ENCODE data around the gene PCAT7. TPM values are rescaled to one million over a fixed set of nuclear protein-coding genes. Genes with fewer than 3 reads are reported as not detected.
"Not testable (repeated sequence)": the region's sequence is repeated elsewhere in the genome, so short reads cannot be mapped to it uniquely, and the experiment has no call there.

PCAT7 gene
- 0.16 TPM for polyA plus RNA-seq (2013, experiment 1 of 2; ENCODE audit: insufficient read length)
- polyA plus RNA-seq (2013, experiment 2 of 2; ENCODE audit: insufficient read length) = 0.48 TPM

DNA sequence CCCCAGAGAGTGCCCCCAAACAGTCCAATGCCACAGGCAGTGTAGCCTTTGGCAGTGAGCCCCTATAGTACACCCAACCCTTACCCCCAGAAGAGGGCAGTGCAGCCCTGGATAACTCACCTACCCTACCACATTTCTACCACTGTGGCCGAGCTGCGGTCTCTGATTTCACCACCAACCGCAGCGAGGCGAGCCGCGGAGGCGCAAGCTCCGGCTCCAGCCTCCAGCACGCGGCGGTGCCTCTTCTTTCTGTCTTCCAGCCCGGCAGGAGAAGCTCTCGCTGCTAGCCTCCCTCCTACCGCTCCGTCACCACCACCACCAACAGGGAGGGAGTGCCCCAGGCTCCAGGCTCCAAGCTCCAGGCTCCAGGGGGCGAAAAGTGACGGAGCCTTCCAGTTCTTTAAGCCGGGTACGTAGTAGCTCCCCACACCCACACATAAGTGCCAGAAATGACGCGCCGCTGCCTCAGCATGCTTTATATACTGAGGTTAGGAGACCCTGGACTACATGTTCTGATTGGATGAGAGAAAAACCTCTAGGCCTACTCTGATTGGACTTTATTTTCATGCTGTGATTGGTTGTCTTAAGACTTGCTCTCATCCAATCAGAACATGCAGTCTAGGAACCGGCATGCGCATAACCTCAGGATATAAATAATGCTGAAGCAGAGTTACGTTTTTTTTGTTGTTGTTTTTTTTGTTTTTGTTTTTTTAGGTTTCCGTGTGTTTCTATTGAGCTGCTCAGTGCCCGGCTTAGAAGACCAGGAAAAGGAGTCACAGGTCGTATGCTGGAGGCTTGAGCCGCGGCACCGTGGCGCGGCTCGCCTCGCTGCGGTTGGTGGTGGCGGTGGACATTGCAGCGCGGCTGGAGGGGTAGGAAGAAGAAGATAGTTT is at the start of gene PCAT7:
Gene PCAT7, plus strand, starts transcription at position 645 of the 893 bp plus-strand sequence.
- DNase-seq = peak; percentile 68

DNA sequence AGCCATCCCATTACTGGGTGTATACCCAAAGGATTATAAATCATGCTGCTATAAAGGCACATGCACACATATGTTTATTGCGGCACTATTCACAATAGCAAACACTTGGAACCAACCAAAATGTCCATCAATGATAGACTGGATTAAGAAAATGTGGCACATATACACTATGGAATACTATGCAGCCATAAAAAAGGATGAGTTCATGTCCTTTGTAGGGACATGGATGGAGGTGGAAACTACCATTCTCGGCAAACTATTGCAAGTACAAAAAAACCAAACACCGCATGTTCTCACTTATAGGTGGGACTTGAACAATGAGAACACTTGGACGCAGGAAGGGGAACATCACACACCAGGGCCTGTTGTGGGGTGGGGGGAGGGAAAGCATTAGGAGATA is 48.5 kb upstream of the PCAT7 start:
- DNase-seq = not testable (repeated sequence)

DNA sequence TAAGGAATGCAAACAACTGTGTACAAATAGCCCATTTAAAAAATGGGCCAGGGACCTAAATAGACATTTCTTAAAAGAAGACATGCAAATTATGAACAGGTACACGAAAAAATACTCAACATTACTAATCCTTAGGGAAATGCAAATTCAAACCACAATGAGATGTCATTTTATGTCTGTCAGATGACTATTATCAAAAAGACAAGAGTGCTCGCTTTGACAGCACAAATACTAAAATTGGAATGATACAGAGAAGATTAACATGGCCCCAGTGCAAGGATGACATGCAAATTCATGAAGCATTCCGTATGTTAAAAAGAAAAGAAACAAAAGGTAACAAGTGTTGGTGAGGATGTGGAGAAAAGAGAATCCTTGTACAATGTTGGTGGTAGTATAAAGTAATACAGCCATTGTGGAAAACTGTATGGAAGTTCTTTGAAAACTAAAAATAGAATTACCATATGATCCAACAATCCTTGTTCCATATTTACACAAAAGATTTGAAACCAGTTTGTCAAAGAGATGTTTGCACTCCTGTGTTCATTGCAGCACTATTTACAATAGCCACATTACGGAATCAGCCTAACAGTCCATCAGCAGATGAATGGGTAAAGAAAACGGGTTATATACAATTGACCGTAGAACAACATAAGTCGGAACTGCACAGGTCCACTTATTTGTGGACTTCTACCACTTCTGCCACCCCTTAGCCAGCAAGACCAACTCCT is 47.2 kb upstream of the PCAT7 start:
- no peak for DNase-seq

DNA sequence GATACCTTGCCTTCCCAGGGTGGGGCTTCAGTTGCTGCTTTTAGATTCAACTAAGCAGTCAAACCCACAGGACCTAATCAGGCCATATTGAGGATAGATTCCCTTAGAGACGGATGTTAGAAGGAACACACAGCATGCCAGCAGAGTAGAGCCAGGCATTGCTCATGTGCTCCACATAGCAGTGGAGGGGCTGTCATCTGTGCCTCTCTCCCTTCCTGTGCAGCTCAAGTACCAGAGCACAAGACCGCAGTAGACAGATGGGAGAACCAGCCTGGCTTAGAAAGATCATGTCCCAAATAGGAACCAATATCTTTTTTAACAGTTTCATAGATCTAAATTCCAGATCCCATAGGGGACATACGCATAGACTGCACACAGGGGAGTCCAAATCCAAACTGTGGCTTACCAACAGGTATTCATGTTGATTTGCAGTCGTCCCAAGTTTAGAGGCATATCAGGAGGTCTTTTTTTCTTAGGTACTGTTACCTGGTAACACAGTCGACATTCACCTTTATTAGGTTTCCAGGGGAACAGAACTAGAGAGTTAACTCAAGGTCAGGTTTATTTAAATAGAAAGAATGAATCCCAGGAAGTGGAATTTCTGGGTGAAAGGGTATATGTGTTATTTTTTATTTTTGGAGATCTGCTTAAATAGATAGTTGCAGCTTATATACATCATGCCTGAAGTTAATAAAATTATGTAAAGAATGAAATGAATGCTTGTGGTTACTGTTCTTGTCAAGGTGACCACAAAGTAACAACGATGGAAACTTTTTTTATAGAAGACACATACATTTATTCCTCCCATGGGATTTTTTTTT is 43.5 kb upstream of the PCAT7 start:
- DNase-seq = peak; percentile 82

DNA sequence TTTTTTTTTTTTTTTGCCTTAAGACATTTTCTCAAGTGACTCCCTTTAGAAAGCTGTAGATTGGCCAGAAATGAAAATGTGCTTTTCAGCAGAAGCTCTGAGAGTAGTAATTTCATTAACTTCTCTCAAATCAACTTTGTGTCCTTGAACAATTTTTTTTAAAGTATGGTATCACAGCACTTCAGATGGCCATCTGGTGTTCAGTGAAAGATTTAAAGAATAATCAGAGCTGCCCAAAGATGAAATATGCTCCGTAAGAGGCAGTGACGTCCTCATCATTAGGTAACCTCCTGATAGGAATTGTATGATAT is 43.0 kb upstream of the PCAT7 start:
- no peak for DNase-seq

DNA sequence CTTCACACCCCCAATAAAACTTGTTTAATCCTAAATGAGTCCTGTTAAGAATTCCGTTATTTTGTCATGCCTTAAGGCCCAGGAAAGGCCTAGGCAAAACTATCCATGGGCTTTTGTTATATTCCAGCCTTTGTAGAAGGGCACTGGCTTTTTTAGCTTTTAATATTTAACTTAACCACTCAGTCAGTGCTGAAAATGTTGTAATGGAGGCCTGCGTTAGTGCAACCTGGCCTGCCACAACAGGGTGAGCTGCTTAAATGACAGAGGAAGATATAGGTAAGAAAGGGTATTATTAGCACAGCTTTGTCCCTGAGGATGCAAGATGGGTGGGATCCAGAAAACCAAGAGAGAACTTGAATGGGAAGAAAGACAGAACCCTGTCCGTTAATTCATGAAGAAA is 40.2 kb upstream of the PCAT7 start:
- DNase-seq = no peak

DNA sequence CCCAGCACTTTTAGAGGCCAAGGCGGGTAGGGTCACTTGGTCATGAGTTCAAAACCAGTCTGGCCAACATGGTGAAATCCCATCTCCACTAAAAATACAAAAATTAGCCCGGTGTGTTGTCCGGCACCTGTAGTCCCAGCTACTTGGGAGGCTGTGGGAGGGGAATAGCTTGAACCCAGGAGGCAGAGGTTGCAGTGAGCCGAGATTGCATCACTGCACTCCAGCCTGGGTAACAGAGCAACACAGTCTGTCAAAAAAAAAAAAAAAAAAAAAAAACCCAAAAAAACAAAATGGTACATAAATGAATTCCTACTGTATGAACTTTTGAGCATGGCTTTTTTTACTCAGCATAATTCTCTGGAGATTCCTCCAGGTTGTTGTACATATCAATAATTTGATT is 37.6 kb upstream of the PCAT7 start:
- no peak for DNase-seq

DNA sequence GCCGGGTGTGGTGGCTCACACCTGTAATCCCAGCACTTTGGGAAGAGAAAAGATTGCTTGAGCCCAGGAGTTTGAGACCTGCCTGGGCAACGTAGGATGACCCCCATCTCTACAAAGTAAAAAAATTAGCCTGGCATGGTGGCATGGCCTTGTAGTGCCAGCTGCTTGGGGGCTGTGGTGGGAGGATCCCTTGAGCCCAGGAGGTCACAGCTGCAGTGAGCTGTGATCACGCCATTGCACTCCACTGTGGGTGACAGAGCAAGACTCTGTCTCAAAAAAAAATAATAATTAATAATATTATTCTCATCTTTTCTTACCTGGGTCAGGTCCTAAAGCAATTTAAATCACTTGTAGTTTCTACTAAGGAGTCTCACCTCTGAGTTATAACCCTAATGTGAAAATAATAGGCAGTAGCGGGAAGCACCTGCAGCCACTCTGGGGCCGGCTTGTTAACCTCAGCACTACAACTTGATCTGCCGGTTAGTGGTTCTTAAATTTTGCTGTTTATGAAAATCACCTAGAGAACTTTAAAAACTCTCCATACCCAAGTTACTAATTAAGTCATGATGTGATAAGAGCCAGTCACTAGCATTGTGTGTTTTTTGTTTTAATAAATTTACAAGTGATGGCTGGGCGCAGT is 29.4 kb upstream of the PCAT7 start:
- no peak for DNase-seq

DNA sequence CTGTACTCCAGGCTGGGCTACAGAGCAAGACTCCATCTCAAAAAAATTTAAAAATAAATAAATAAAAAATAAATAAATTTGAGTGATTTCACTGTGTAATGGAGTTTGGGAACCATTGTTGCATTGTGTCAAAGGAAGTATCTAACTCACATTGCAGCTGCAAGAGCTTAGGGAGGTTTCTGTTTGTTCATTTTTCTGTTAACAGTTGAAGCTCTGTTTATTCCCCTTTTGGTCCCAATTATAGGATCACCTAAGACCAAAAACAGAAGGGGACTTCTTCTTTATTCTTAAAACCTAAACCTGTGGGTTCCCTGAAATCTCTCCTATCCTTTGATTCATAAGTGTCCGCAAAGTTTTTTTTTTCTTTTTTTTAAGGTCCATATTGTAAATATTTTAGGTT is 28.6 kb upstream of the PCAT7 start:
- DNase-seq = no peak

DNA sequence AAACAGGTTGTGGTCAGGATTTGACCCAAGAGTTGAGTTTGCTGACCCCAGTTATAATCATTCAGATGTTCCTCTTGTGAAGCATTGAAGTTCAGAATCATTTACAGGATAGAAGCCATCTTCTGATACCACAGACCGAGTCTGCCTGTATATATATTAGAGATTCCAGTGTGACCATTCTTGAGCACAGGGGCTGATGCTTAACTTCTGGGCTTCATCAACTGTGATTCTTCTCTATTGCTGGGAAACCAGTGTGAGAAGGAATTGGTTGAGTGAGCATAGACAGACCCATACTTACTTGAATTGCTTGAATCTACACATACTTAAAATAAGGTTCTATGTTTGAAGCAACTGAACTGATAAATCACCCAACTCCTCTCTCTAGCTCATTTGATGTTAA is 27.9 kb upstream of the PCAT7 start:
- DNase-seq = no peak

DNA sequence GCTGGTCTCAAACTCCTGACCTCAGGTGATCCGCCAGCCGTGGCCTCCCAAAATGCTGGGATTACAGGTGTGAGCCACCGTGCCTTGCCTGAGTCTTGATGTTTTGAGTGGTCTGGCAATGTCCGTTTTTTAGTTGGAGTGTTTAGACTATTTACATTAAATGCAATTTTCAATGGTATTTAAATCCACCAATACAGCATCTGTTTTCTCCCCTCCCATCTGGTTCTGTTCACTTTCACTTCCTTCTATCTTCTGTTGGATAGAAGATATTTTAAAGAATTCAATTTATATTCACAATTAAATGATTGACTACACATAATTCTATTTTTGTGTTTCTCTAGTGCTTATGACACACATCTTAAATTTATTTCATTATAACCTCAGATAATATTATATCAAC is 26.0 kb upstream of the PCAT7 start:
- no peak for DNase-seq

DNA sequence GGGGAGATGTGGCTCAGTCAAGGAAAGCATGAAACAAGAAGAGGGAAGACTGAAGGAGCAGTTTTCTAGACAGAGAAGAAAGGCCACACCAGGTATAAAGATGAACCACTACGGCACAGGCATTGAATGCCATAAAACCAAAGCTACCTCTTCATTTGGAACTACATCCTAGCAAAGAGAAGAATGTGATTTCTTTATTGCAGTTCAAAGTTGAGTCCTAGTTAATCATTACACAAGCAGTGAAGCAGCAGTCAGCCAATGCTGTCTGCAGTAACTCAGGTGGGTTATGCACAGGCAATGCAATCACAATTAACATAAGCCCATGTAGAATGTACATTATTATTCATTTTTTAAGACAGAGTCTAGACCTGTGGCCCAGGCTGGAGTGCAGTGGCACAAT is 21.7 kb upstream of the PCAT7 start:
- no peak for DNase-seq

DNA sequence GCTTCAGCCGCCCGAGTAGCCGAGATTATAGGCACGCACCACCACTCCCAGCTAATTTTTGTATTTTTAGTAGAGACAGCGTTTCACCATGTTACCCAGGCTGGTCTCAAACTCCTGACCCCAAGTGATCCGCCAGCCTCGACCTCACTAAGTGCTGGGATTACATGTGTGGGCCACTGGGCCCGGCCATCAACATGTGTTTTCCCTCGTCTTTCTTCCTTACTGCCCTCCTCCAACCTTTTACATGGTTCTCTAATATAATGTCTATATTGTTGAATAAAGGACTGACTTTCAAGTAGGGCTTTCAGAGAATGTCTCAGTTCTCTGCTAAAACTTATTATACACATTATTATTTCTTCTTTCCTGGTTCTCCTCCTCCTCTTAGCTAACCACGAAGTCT is 21.3 kb upstream of the PCAT7 start:
- no peak for DNase-seq

DNA sequence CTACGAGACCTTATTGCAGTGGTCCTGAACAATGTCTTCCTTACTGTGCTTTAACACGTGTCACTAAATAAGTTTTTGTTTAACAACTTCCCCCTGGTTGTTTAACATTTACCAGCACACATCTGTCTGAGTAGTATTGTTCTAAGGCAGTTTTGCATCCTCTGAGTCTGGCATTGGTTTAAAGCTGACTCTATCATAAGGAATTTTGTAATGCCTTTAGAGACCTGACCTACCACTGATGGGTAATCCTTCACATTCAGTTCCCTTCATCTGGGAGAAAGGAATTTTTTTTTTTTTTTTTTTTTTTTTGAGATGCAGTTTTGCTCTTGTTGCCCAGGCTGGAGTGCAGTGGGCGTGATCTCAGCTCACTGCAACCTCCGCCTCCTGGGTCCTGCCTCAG is 20.0 kb upstream of the PCAT7 start:
- DNase-seq = peak; percentile 48

DNA sequence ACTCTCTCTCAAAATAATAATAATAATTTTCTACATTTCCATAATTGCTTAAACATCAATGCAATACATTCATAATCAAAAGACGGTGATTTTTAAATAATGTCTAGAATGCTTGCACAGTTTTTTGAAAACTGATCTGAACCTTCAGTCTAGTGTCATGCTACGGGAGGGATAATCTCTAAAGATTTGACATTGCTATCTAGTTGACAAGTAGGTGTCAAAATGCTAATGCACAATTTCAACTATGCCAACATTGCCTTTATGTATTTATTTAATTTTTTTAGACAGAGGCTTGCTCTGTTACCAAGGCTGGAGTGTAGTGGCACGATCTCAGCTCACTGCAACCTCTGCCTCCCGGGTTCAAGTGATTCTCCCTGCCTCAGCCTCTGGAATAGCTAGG is 16.0 kb upstream of the PCAT7 start:
- DNase-seq = no peak

DNA sequence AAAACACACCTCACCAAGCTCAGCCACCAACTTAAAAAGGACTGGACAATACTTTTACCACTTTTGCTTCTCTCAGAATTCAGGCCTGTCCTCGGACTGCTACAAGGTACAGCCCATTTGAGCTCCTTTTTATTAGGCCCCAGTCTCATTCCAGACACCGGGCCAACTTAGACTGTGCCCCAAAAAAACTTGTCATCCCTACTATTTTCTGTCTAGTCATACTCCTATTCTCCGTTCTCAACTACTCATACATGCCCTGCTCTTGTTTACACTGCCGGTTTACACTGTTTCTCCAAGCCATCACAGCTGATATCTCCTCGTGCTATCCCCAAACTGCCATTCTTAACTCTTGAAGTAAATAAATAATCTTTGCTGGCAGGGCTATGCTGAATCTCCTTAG is 10.5 kb upstream of the PCAT7 start:
- not testable (repeated sequence) for DNase-seq

DNA sequence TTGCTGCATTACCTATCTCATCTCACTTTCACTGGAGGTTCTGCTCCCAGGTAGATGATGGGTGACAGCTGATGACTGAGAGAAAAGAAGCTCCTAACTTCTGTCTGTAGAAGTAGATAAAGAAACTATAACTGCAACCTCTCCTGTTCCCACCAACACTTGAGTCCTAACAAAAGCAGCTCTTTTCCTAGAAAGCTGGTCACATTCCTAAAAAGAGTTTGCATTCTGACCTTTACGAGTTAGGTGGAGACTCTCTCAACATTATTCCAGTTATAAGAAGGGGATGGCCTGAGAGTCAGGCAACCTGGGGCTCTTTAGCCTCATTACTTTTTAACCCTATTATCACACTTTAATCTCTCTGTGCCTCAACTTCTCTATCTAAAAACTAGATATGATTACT is 8.9 kb upstream of the PCAT7 start:
- DNase-seq = no peak

DNA sequence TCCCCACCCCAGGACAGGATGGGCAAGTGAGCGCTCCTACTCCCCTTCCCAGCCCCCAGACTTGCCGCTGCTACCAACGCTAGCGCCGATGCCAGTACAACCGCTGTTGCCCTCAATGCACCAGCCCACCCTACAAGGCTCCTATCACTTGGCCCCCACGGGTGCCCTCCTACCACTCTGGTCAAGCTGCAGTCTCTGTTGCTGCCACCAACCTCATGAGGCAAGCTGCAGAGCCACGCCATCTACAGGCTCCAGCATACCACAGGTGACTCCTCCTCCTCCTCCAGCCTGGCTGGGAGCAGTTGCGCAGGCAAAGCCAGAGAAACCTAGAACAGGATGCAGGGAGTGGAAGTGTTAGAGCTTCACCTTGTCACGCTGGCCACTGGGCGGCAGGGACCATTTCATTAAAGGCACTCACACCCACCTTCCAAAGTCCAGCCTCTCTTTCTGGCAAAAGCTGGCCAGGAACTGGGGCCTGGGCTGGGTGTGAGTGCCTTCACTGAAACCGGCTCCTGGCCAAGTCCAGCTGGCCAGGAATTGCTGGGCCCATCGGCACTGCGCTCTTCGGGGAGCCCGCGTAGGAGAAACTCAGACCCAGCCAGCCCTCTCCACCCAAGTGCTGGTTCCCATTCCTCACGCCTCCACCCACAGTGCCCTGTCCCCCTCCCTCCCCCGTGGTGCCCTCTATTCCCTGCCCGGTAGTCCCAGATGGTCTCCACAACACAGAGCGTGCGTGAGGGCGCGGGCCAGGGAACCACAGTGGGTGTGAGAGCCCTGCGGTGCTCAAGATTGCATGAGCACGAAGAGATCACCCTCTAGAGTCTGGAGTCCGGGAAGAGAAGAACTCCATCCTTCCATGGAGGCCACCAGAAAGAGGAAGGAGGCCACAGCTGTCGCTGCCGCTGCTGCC is 1.6 kb upstream of the PCAT7 start:
- no peak for DNase-seq

DNA sequence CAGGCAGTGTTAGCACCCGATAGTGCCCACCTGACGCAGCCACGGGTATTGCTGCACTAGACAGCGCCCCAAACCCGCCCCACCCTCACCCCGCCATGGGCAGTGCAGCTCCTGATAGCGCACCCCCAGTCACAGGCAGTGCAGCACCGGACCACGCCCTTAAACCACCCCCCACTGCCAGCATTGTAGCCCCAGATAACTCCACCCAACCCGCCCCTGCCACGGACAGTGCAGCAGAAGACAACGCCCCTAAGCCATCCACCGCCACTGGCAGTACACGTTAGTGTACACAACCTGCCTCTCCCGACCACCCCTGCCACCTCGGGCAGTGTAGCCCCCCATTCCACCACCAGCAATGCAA is 825 bp upstream of the PCAT7 start:
- DNase-seq = no peak

DNA sequence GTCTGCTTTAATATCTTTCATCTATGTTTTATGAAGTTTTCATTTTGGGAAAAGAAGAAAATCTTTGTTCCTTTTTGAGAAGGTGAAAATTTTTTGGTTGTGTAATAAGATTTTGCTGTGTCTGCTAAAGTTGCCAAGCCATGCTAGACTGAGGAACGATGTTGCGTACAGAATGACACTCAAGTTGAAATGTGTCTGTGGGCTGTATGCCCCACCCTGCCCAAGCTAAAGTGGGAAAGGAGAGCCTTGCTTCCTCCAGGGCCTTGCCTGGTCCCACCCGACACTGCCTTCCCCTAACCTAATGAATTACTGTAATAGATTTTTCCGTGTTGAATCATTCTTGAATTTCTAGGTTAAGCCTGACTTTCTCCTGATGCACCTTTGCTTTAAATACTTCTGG is 2.5 kb downstream of the PCAT7 start:
- DNase-seq = no peak

DNA sequence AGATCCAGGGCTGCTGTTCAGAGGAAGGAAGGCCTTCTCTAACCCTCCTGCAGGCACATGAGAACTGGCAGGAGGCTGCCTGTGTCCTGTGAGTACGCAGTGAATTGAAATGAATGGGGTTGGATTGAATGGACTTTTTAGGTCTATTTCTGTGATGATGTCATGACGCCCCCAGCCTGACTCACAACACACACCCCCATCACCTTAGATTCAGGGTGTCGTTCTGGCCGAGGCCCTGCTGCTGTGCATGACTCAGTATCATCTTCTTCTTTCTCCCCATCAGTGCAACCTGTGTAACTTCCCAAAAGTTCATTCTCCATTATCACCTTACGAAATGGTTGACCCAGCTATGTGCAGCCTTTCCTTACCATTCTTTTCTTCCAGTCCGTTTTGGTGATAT is 5.4 kb downstream of the PCAT7 start:
- no peak for DNase-seq

DNA sequence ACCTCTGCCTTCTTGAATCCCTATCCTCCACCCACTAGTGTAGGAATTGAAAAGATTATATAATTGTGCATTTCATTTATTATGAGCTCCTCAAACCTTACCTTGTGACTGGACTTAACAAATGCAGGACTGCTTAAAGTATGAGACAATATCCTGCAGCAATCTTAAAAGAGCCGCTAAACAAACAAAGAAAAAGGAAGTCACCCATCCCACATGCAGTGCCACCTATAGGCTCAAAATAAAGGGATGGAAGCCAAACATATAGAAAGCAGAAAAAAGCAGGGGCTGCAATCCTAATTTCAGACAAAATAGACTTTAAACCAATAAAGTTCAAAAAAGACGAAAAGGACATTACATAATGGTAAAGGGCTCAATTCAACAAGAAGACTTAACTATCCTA is 8.7 kb downstream of the PCAT7 start:
- no peak for DNase-seq
